H9 (cell line): ENCODE measurements around the gene TBC1D1. TPM values are rescaled to one million over a fixed set of nuclear protein-coding genes. Genes with fewer than 3 reads are reported as not detected.

Experiments
- DNase-seq: peaks from one replicate; pipeline ENCODE4 v3.0.0-alpha.2; 2017
- H2AFZ ChIP-seq: one replicate; pipeline ENCODE4 v1.6.1; 2013; ENCODE audit warnings: mild to moderate bottlenecking, low read length, control low read depth, moderate library complexity
- H2AK5ac ChIP-seq: 2 replicates; pipeline ENCODE4 v1.6.1; 2013; ENCODE audit warnings: low read length, control low read depth, mixed read lengths; ENCODE audit not compliant: insufficient read length
- H2BK120ac ChIP-seq: one replicate; pipeline ENCODE4 v1.6.1; 2013; ENCODE audit warnings: low read depth, mild to moderate bottlenecking, low read length, control low read depth, inconsistent platforms; ENCODE audit not compliant: poor library complexity, severe bottlenecking
- H2BK12ac ChIP-seq: 2 replicates; pipeline ENCODE4 v1.6.1; 2013; ENCODE audit warnings: low read length, control low read depth, mixed read lengths, low read depth; ENCODE audit not compliant: insufficient read length
- H2BK15ac ChIP-seq: 2 replicates; pipeline ENCODE4 v1.6.1; 2013; ENCODE audit warnings: low read depth, low read length, control low read depth
- H2BK20ac ChIP-seq: one replicate; pipeline ENCODE4 v1.6.1; 2013; ENCODE audit warnings: low read depth, mild to moderate bottlenecking, low read length, control low read depth, inconsistent platforms; ENCODE audit not compliant: poor library complexity, severe bottlenecking
- H2BK5ac ChIP-seq: 2 replicates; pipeline ENCODE4 v1.6.1; 2013; ENCODE audit warnings: low read length, control low read depth, mixed read lengths; ENCODE audit not compliant: insufficient read length
- H3K14ac ChIP-seq: 2 replicates; pipeline ENCODE4 v1.6.1; 2013; ENCODE audit warnings: low read length, control low read depth; ENCODE audit not compliant: insufficient read depth
- H3K18ac ChIP-seq: 2 replicates; pipeline ENCODE4 v1.6.1; 2013; ENCODE audit warnings: low read depth, mild to moderate bottlenecking, mixed read lengths, low read length, control low read depth; ENCODE audit not compliant: insufficient read length
- H3K23ac ChIP-seq: 2 replicates; pipeline ENCODE4 v1.6.1; 2013; ENCODE audit warnings: low read length, control low read depth, mixed read lengths, low read depth; ENCODE audit not compliant: insufficient read length
- H3K23me2 ChIP-seq: 2 replicates; pipeline ENCODE4 v1.6.1; 2013; ENCODE audit warnings: low read depth, mild to moderate bottlenecking, mixed read lengths, low read length, control low read depth; ENCODE audit not compliant: insufficient read length, poor library complexity, severe bottlenecking
- H3K27ac ChIP-seq: 2 replicates; pipeline ENCODE4 v1.5.1; 2013; ENCODE audit warnings: low read length, control low read depth, mixed read lengths, low read depth; ENCODE audit not compliant: insufficient read length
- H3K27me3 ChIP-seq: 2 replicates; pipeline ENCODE4 v1.6.1; 2013; ENCODE audit warnings: low read length, control low read depth, inconsistent platforms; ENCODE audit not compliant: insufficient read depth
- H3K4ac ChIP-seq: 2 replicates; pipeline ENCODE4 v1.6.1; 2013; ENCODE audit warnings: low read depth, mild to moderate bottlenecking, control low read depth, inconsistent platforms, low read length, moderate library complexity
- H3K4me1 ChIP-seq: 2 replicates; pipeline ENCODE4 v1.6.1; 2013; ENCODE audit warnings: low read length, control low read depth, inconsistent platforms; ENCODE audit not compliant: insufficient read depth
- H3K4me2 ChIP-seq: 2 replicates; pipeline ENCODE4 v1.6.1; 2013; ENCODE audit warnings: low read length, control low read depth, mixed read lengths; ENCODE audit not compliant: insufficient read length, insufficient read depth
- H3K56ac ChIP-seq: 2 replicates; pipeline ENCODE4 v1.6.1; 2013; ENCODE audit warnings: low read depth, mild to moderate bottlenecking, mixed read lengths, low read length, control low read depth; ENCODE audit not compliant: insufficient read length
- H3K79me1 ChIP-seq: 2 replicates; pipeline ENCODE4 v1.6.1; 2013; ENCODE audit warnings: low read depth, mild to moderate bottlenecking, moderate library complexity, low read length, control low read depth, inconsistent platforms; ENCODE audit not compliant: insufficient read depth, poor library complexity, severe bottlenecking
- H3K79me2 ChIP-seq: 2 replicates; pipeline ENCODE4 v1.6.1; 2013; ENCODE audit warnings: low read length, control low read depth, inconsistent platforms; ENCODE audit not compliant: insufficient read depth
- H3K9ac ChIP-seq: 2 replicates; pipeline ENCODE4 v1.6.1; 2013; ENCODE audit warnings: low read length, control low read depth, mixed read lengths; ENCODE audit not compliant: insufficient read length; ENCODE audit errors: extremely low read depth
- H3K9me3 ChIP-seq: one replicate; pipeline ENCODE4 v1.6.1; 2013; ENCODE audit warnings: low read depth, low read length, inconsistent platforms; ENCODE audit not compliant: control insufficient read depth
- H3T11ph ChIP-seq: one replicate; pipeline ENCODE4 v1.6.1; 2013; ENCODE audit warnings: mild to moderate bottlenecking, low read length, control low read depth, inconsistent platforms
- H4K20me1 ChIP-seq: one replicate; pipeline ENCODE4 v1.6.1; 2013; ENCODE audit not compliant: control insufficient read depth, insufficient read length, insufficient read depth
- H4K5ac ChIP-seq: 2 replicates; pipeline ENCODE4 v1.6.1; 2013; ENCODE audit warnings: low read depth, mild to moderate bottlenecking, mixed read lengths, low read length, control low read depth; ENCODE audit not compliant: insufficient read length
- H4K8ac ChIP-seq: replicated peaks from 2 replicates; pipeline ENCODE4 v1.6.1; 2013; ENCODE audit warnings: low read length, control low read depth, mixed read lengths, low read depth; ENCODE audit not compliant: insufficient read length
- H4K91ac ChIP-seq: 2 replicates; pipeline ENCODE4 v1.6.1; 2013; ENCODE audit warnings: low read depth, mild to moderate bottlenecking, moderate library complexity, mixed read lengths, low read length, control low read depth; ENCODE audit not compliant: insufficient read length
- H3K27ac Mint-ChIP-seq, 3 experiments: 2 replicates in 2 of 3; 3 replicates in 1 of 3; pipeline ENCODE4 v1.8.0; 2020 to 2021; ENCODE audit warnings: mixed read lengths in 3 of 3, mild to moderate bottlenecking in 1 of 3, moderate library complexity in 1 of 3
- H3K27me3 Mint-ChIP-seq: 2 replicates; pipeline ENCODE4 v1.8.0; 2021; ENCODE audit warnings: low read depth, mild to moderate bottlenecking, moderate library complexity, mixed read lengths
- H3K36me3 Mint-ChIP-seq, 3 experiments: 2 replicates in 2 of 3; 3 replicates in 1 of 3; pipeline ENCODE4 v1.8.0; 2020 to 2021; ENCODE audit warnings: low read depth in 3 of 3, mixed read lengths in 3 of 3; ENCODE audit not compliant: insufficient read depth in 1 of 3
- H3K4me1 Mint-ChIP-seq, 2 experiments: 2 replicates each; pipeline ENCODE4 v1.8.0; 2020; ENCODE audit warnings: mixed read lengths in 2 of 2
- H3K4me3 Mint-ChIP-seq, 2 experiments: 2 replicates in 1 of 2; 3 replicates in 1 of 2; pipeline ENCODE4 v1.8.0; 2020 to 2021; ENCODE audit warnings: mild to moderate bottlenecking in 2 of 2, mixed read lengths in 2 of 2, moderate library complexity in 1 of 2
- H3K9me3 Mint-ChIP-seq, 2 experiments: 2 replicates in 1 of 2; 3 replicates in 1 of 2; pipeline ENCODE4 v1.8.0; 2020; ENCODE audit warnings: mild to moderate bottlenecking in 2 of 2, mixed read lengths in 2 of 2, moderate library complexity in 1 of 2
- CTCF ChIP-seq: fragments of 200-600 bp; sonication (generic); conservative IDR thresholded peaks from 3 replicates; pipeline ENCODE4 v1.8.0; 2021; ENCODE audit warnings: antibody characterized with exemption, mild to moderate bottlenecking
- WGBS: extraction: QIAGEN DNeasy Blood & Tissue Kit; methylation state at CpG from one replicate; pipeline ENCODE4 v1.1.7; 2013; ENCODE audit warnings: missing lambda C conversion rate, low lambda C conversion rate, mixed read lengths; ENCODE audit not compliant: insufficient read length; ENCODE audit errors: extremely low coverage; 5-methylcytosine and 5-hydroxymethylcytosine counted together
- total RNA-seq: library from RNA; stranded (reverse); gene quantifications from 2 replicates; pipeline ENCODE4 v1.2.1, GENCODE V29; 2021

Gene TBC1D1
- total RNA-seq, 1 experiment from 2014 or later, result 109 TPM

DNA sequence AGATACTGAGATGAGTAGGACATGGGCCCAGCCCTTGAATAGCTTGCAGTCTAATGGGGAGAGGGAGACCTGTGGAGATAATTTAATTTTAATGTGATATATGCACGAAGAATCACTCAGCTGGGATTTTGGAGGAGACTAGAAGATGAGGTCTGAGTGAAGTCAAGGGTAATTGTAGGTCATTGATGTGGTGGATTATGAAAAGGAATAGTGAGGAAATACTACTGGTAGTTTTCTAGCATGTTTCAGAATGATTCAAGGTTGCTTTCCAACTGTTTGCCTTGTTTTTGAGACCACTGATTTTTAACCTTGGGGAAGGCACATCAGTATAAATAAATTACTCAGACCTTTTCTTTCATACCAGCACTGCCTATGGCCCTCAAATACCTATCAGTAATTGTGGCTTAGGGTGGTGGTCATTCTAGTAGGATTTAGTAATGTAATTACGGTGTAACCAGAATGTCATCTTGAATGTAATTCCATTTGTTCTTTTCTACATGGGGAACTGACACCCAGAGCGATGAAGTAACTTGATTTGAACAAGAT, 94.9 kb downstream of the TBC1D1 start:
- no peak overlapping the region for H3K23ac ChIP-seq
- H3K79me2 ChIP-seq, result peaks cover 4% of the 10 kb centered on the region; the same call in 1 of the 2 replicates
- no peak overlapping the region for H3T11ph ChIP-seq
- H4K5ac ChIP-seq, result no peak overlapping the region
- WGBS, result no CpG with 5 or more reads among the region's 3 CpGs
- H3K36me3 Mint-ChIP-seq, result no peaks in the 10 kb centered on the region; a peak in 1 of 7 replicates
- peaks cover 50 to 62% of the 10 kb centered on the region in 2 experiments for H3K4me1 Mint-ChIP-seq
- H2BK120ac ChIP-seq, result no peak overlapping the region
- H2BK15ac ChIP-seq, result no peak overlapping the region
- H3K4me3 Mint-ChIP-seq, result no peak overlapping the region
- no peak overlapping the region for H3K9ac ChIP-seq
- H3K27me3 Mint-ChIP-seq, result no peaks in the 10 kb centered on the region
- no peak overlapping the region for H3K18ac ChIP-seq
- no peaks in the 10 kb centered on the region for H3K27me3 ChIP-seq
- no peaks in the 10 kb centered on the region for H4K20me1 ChIP-seq
- H2AFZ ChIP-seq, result no peak overlapping the region
- no peak overlapping the region for H3K14ac ChIP-seq
- no peaks in the 10 kb centered on the region for H3K9me3 ChIP-seq
- no peak overlapping the region for H2BK5ac ChIP-seq
- no peak overlapping the region for H3K4ac ChIP-seq
- H2AK5ac ChIP-seq, result no peak overlapping the region
- no peaks in the 10 kb centered on the region for H3K9me3 Mint-ChIP-seq
- no peak overlapping the region for H2BK12ac ChIP-seq
- H3K4me2 ChIP-seq, result no peak overlapping the region
- no peak overlapping the region for H2BK20ac ChIP-seq
- H3K56ac ChIP-seq, result no peak overlapping the region
- no peak overlapping the region for H3K27ac Mint-ChIP-seq
- peaks cover 14% of the 10 kb centered on the region; the same call in 1 of the 2 replicates for H3K4me1 ChIP-seq
- H3K79me1 ChIP-seq, result no peaks in the 10 kb centered on the region
- no peak overlapping the region for H4K91ac ChIP-seq
- H3K27ac ChIP-seq, result no peak overlapping the region
- H3K23me2 ChIP-seq, result no peaks in the 10 kb centered on the region
- H4K8ac ChIP-seq, result no peak overlapping the region
- no peak for TF ChIP-seq CTCF
- DNase-seq, result no peak
